HG03280 (cell line): ENCODE data around the gene ADGRA3.

Experiments
- ATAC-seq: cut with Tn5 transposase; IDR thresholded peaks from one replicate; pipeline ENCODE4 v1.9.1; 2021; ENCODE audit warnings: mild to moderate bottlenecking, moderate library complexity; ENCODE audit not compliant: unreplicated experiment

The ADGRA3 gene

GRCh38 chr4:22515888-22516541, at the start of gene ADGRA3:
Gene ADGRA3 (minus strand): TSS chr4:22516066. CDS start chr4:22515784, 282 bp downstream.
- no peak for ATAC-seq

- ATAC-seq: no peak
Measured at GRCh38 chr4:22556495-22556894, 40.6 kb upstream of the ADGRA3 start.

- ATAC-seq: no peak
Measured at GRCh38 chr4:22554670-22555069, 38.8 kb upstream of the ADGRA3 start.

- ATAC-seq: no peak
Measured at GRCh38 chr4:22553560-22553959, 37.7 kb upstream of the ADGRA3 start.

GRCh38 chr4:22552812-22553211, 36.9 kb upstream of the ADGRA3 start:
- ATAC-seq: no peak

- no peak for ATAC-seq
Measured at GRCh38 chr4:22551550-22551949, 35.7 kb upstream of the ADGRA3 start.

- no peak for ATAC-seq
Measured at GRCh38 chr4:22546299-22546698, 30.4 kb upstream of the ADGRA3 start.

- ATAC-seq: no peak
Measured at GRCh38 chr4:22539251-22539650, 23.4 kb upstream of the ADGRA3 start.

- no peak for ATAC-seq
Measured at GRCh38 chr4:22537864-22538263, 22.0 kb upstream of the ADGRA3 start.

GRCh38 chr4:22534374-22534773, 18.5 kb upstream of the ADGRA3 start:
- ATAC-seq: no peak

GRCh38 chr4:22532896-22533295, 17.0 kb upstream of the ADGRA3 start:
- ATAC-seq: no peak

- no peak for ATAC-seq
Measured at GRCh38 chr4:22532117-22532516, 16.3 kb upstream of the ADGRA3 start.

- no peak for ATAC-seq
Measured at GRCh38 chr4:22531311-22532019, 15.6 kb upstream of the ADGRA3 start.

GRCh38 chr4:22524895-22525294, 9.0 kb upstream of the ADGRA3 start:
- ATAC-seq: no peak

GRCh38 chr4:22522706-22523501, 7.0 kb upstream of the ADGRA3 start:
- ATAC-seq: no peak

- ATAC-seq: no peak
Measured at GRCh38 chr4:22522206-22522605, 6.3 kb upstream of the ADGRA3 start.

- no peak for ATAC-seq
Measured at GRCh38 chr4:22521240-22521639, 5.4 kb upstream of the ADGRA3 start.

GRCh38 chr4:22515145-22515887, 550 bp downstream of the ADGRA3 start:
- no peak for ATAC-seq

GRCh38 chr4:22514481-22514880, 1.4 kb downstream of the ADGRA3 start:
- no peak for ATAC-seq

- ATAC-seq: no peak
Measured at GRCh38 chr4:22514001-22514400, 1.9 kb downstream of the ADGRA3 start.

GRCh38 chr4:22512306-22512705, 3.6 kb downstream of the ADGRA3 start:
- no peak for ATAC-seq
